Measurements from ENCODE around the gene ACOXL. TPM values are rescaled to one million over a fixed set of nuclear protein-coding genes. Genes with fewer than 3 reads are reported as not detected.

The ACOXL gene
- total RNA-seq, 6 experiments from 2014 or later: not detected

DNA sequence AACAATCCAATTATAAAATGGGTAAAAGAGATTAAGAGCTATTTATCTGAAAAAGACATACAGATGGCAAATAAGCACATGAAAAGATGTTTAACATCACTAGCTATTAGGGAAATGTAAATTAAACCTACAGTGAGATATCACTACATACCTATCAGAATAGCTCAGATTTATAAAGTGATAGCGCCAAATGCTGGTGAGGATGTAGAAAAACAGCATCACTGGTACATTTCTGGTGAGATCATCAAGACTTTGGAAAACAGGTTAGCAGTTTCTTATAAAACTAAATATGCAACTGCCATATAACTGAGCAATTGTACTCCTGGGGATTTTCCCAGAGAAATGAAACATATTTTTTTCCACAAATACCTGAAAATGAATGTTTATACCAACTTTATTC, 100.4 kb downstream of the ACOXL start:
- Histone ChIP-seq H3K9me3 (no peaks in the 10 kb centered on the region), H3K36me3 (no peaks in the 10 kb centered on the region), H3K27me3 (peaks cover 0 to 6% of the 10 kb centered on the region in 2 donors), H3K4me1 (no peaks in the 10 kb centered on the region), H3K4me3 (no peak overlapping the region), H3K27ac (no peak overlapping the region)
- 77% methylated on average over 1 of the region's 1 CpG for WGBS (ENCODE audit: insufficient coverage, low coverage, low lambda C conversion rate, missing lambda C conversion rate)
- intact Hi-C loops (cut with DNase I): no loop called here
- no peak for ATAC-seq
- TF ChIP-seq CTCF (IDR thresholded peaks at IDR 0.05) (no peak), POLR2A (IDR thresholded peaks at IDR 0.05) (no peak)
- DNase-seq: no peak

- 36% methylated on average over 7 of the region's 7 CpGs for WGBS (ENCODE audit: insufficient coverage, low coverage, low lambda C conversion rate, missing lambda C conversion rate)
- TF ChIP-seq CTCF (IDR thresholded peaks at IDR 0.05): no peak
Measured at GRCh38 chr2:110834134-110834827, 101.9 kb downstream of the ACOXL start.

GRCh38 chr2:110836671-110837070, 104.3 kb downstream of the ACOXL start:
- intact Hi-C loops (cut with DNase I): no loop called here
- ATAC-seq (no peak), DNase-seq (no peak)
- Histone ChIP-seq H3K4me3 (no peak overlapping the region), H3K27me3 (no peaks in the 10 kb centered on the region), H3K4me1 (no peaks in the 10 kb centered on the region), H3K27ac (no peak overlapping the region), H3K9me3 (no peaks in the 10 kb centered on the region), H3K36me3 (no peaks in the 10 kb centered on the region)
- no peak for TF ChIP-seq POLR2A (IDR thresholded peaks at IDR 0.05)
- TF ChIP-seq CTCF (IDR thresholded peaks at IDR 0.05): no peak
- WGBS (ENCODE audit: insufficient coverage, low coverage, low lambda C conversion rate, missing lambda C conversion rate): 91% methylated on average over 8 of the region's 8 CpGs

More at GRCh38 chr2:110834134-110834827, 101.9 kb downstream of the ACOXL start:
- no peak for DNase-seq
- intact Hi-C loops (cut with DNase I): no loop called here
- Histone ChIP-seq H3K9me3 (no peaks in the 10 kb centered on the region), H3K27me3 (peaks cover 0 to 6% of the 10 kb centered on the region in 2 donors), H3K4me3 (no peak overlapping the region), H3K27ac (no peak overlapping the region), H3K4me1 (no peaks in the 10 kb centered on the region), H3K36me3 (no peaks in the 10 kb centered on the region)
- no peak for ATAC-seq

DNA sequence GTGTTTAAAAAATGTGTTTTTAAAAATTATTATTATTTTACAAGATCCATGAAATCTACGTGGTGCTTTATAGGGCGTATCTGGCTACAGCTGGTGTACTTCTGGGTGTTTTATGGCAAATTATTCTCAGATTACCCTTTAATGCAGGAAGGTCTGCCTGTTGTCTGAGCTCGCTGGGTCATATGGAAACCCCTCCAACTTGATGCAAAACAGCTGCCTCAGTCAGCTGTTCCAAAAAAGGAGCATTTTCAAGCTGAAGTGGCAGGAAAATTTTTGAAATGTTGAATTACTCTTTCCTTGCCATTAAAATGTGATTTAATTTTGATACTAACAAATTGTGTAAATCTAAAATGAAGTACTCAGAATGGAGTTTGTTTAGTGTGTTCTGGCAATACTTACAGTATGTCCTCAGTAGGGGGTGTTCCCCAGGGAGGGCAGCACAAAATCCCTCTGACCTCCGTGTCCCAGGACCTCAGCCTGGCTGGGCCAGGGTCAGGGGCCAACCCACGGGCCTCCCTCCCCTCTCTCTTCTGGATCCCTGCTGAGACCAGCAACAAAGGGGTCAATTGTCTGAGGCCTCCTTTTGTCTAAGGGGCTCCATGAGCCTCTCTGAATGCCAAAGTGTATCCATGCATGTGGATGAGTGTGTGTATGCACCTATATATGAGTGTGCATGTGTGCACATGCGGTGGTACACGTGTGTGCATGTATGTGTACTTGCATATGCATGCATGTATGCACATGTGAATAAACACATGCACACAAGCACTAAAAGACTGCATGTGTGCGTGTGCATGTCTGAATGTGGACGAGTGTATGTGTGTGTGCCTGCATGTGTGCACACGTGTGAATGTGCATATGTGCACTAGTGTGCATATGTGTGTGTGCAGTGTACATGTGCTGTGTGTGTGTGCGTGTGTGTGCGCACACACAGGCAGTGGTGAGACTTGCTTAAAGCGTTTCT, 105.4 kb downstream of the ACOXL start:
- intact Hi-C loops (cut with DNase I): no loop called here
- H3K36me3 ChIP-seq: no peaks in the 10 kb centered on the region
- no peaks in the 10 kb centered on the region for H3K9me3 ChIP-seq
- no peak for DNase-seq
- H3K4me3 ChIP-seq: no peak overlapping the region
- no peak for ATAC-seq
- no peaks in the 10 kb centered on the region for H3K4me1 ChIP-seq
- H3K27ac ChIP-seq: no peak overlapping the region
- TF ChIP-seq CTCF (IDR thresholded peaks at IDR 0.05): no peak
- TF ChIP-seq POLR2A (IDR thresholded peaks at IDR 0.05): no peak
- H3K27me3 ChIP-seq: no peaks in the 10 kb centered on the region
- WGBS (ENCODE audit: insufficient coverage, low coverage, low lambda C conversion rate, missing lambda C conversion rate): 64% methylated on average over 9 of the region's 13 CpGs

Data from right lobe of liver (tissue), 6 donors.